Activated CD8-positive, alpha-beta memory T cell treated with anti-CD3 and anti-CD28 coated beads, Interleukin-2, amount 50 U/mL, for 1 hour (primary cell): ENCODE measurements around the gene WDR82.

Source experiments
- DNase-seq: peaks from one replicate; pipeline ENCODE4 v3.0.0-alpha.2; 2020; ENCODE audit errors: extremely low read depth

The WDR82 gene

GRCh38 chr3:52278510-52279069, at the start of gene WDR82:
Gene WDR82 (minus strand): TSS chr3:52278649. CDS start chr3:52278361, 288 bp downstream.
- DNase-seq = peak; percentile 88

GRCh38 chr3:52327486-52328290, 49.2 kb upstream of the WDR82 start:
- DNase-seq = no peak

GRCh38 chr3:52326976-52327375, 48.5 kb upstream of the WDR82 start:
- DNase-seq = no peak

GRCh38 chr3:52325686-52326085, 47.2 kb upstream of the WDR82 start:
- DNase-seq = no peak

GRCh38 chr3:52324676-52325075, 46.2 kb upstream of the WDR82 start:
- DNase-seq = no peak

GRCh38 chr3:52323526-52324295, 45.3 kb upstream of the WDR82 start:
- DNase-seq = no peak

- no peak for DNase-seq
Measured at GRCh38 chr3:52322466-52322865, 44.0 kb upstream of the WDR82 start.

- no peak for DNase-seq
Measured at GRCh38 chr3:52321481-52321880, 43.0 kb upstream of the WDR82 start.

GRCh38 chr3:52319921-52320595, 41.6 kb upstream of the WDR82 start:
- DNase-seq = no peak

GRCh38 chr3:52318186-52318816, 39.9 kb upstream of the WDR82 start:
- DNase-seq = no peak

GRCh38 chr3:52317208-52318000, 39.0 kb upstream of the WDR82 start:
- no peak for DNase-seq

GRCh38 chr3:52315977-52316764, 37.7 kb upstream of the WDR82 start, which contains the start of gene DNAH1:
Gene DNAH1 (plus strand): TSS chr3:52316319. CDS start chr3:52322443, 6,124 bp downstream.
- no peak for DNase-seq

GRCh38 chr3:52315006-52315405, 36.6 kb upstream of the WDR82 start:
- no peak for DNase-seq

GRCh38 chr3:52314489-52314888, 36.0 kb upstream of the WDR82 start:
- DNase-seq = no peak

- DNase-seq = no peak
Measured at GRCh38 chr3:52313774-52314188, 35.3 kb upstream of the WDR82 start.

- no peak for DNase-seq
Measured at GRCh38 chr3:52313188-52313773, 34.8 kb upstream of the WDR82 start.

GRCh38 chr3:52311576-52312119, 33.2 kb upstream of the WDR82 start:
- no peak for DNase-seq

GRCh38 chr3:52310861-52311575, 32.6 kb upstream of the WDR82 start:
- DNase-seq = no peak

GRCh38 chr3:52308308-52308707, 29.9 kb upstream of the WDR82 start:
- no peak for DNase-seq
